Keratinocyte (primary cell): ENCODE results near the gene HSPG2. TPM values are rescaled to one million over a fixed set of nuclear protein-coding genes. Genes with fewer than 3 reads are reported as not detected.

ENCODE experiments used
- DNase-seq: peaks from one replicate; pipeline ENCODE4 v3.0.0-alpha.2; 2011; ENCODE audit warnings: low read depth, missing footprints, low spot score
- FAIRE-seq: peaks from 2 replicates; lab custom pipeline; 2011; peaks lifted over from hg19 to GRCh38; lab: Jason Lieb, UNC
- H2AFZ ChIP-seq: 2 replicates; pipeline ENCODE4 v1.6.0; 2012; ENCODE audit warnings: low read length, control low read depth, inconsistent platforms; ENCODE audit not compliant: control insufficient read depth
- H3K27ac ChIP-seq: 2 replicates; pipeline ENCODE4 v1.5.1; 2011; ENCODE audit warnings: low read length; ENCODE audit not compliant: control insufficient read depth, insufficient read depth
- H3K27me3 ChIP-seq: 3 replicates; pipeline ENCODE4 v1.6.0; 2011; ENCODE audit warnings: low read length; ENCODE audit not compliant: control insufficient read depth, insufficient read depth; ENCODE audit errors: extremely low read depth
- H3K36me3 ChIP-seq, 2 experiments: 2 replicates in 1 of 2; 3 replicates in 1 of 2; pipeline ENCODE4 v1.5.1; 2011; ENCODE audit warnings: low read length in 2 of 2, mild to moderate bottlenecking in 1 of 2; ENCODE audit not compliant: control insufficient read depth in 2 of 2, insufficient read depth in 2 of 2; ENCODE audit errors: extremely low read depth in 1 of 2
- H3K4me1 ChIP-seq: 3 replicates; pipeline ENCODE4 v1.5.1; 2011; ENCODE audit warnings: low read length; ENCODE audit not compliant: control insufficient read depth, insufficient read depth; ENCODE audit errors: extremely low read depth
- H3K4me2 ChIP-seq: 3 replicates; pipeline ENCODE4 v1.6.0; 2011; ENCODE audit warnings: low read depth, low read length; ENCODE audit not compliant: control insufficient read depth, insufficient read depth; ENCODE audit errors: extremely low read depth
- H3K4me3 ChIP-seq, 3 experiments: fragments of 200-600 bp in 1 of 3; sonication (generic) in 1 of 3; 2 replicates in 2 of 3; 3 replicates in 1 of 3; pipeline ENCODE4 v1.5.1; 2011 to 2016; ENCODE audit warnings: low read length in 3 of 3, mild to moderate bottlenecking in 3 of 3, control low read depth in 2 of 3, inconsistent platforms in 1 of 3, low read depth in 1 of 3, mixed read lengths in 1 of 3, mixed run types in 1 of 3, moderate library complexity in 1 of 3; ENCODE audit not compliant: control insufficient read depth in 2 of 3, insufficient read depth in 2 of 3; ENCODE audit errors: extremely low read depth in 1 of 3
- H3K79me2 ChIP-seq: 2 replicates; pipeline ENCODE4 v1.6.0; 2012; ENCODE audit warnings: low read length; ENCODE audit not compliant: control insufficient read depth, insufficient read depth
- H3K9ac ChIP-seq: 3 replicates; pipeline ENCODE4 v1.6.0; 2011; ENCODE audit warnings: low read length; ENCODE audit not compliant: control insufficient read depth, insufficient read depth; ENCODE audit errors: extremely low read depth
- H3K9me1 ChIP-seq: 3 replicates; pipeline ENCODE4 v1.6.0; 2011; ENCODE audit warnings: low read length; ENCODE audit not compliant: control insufficient read depth, insufficient read depth; ENCODE audit errors: extremely low read depth
- H3K9me3 ChIP-seq: 2 replicates; pipeline ENCODE4 v1.5.1; 2012; ENCODE audit warnings: low read depth, low read length; ENCODE audit not compliant: control insufficient read depth
- H4K20me1 ChIP-seq: 3 replicates; pipeline ENCODE4 v1.6.0; 2011; ENCODE audit warnings: low read length; ENCODE audit not compliant: control insufficient read depth, insufficient read depth; ENCODE audit errors: extremely low read depth
- CTCF ChIP-seq, 3 experiments: IDR thresholded peaks in 1 of 3; conservative IDR thresholded peaks in 1 of 3; optimal IDR thresholded peaks in 1 of 3; 2 replicates in 2 of 3; 3 replicates in 1 of 3; pipeline versions ENCODE3 to v1.5.1; 2011; ENCODE audit warnings: low read length in 3 of 3, mild to moderate bottlenecking in 3 of 3, moderate library complexity in 2 of 3, control low read depth in 1 of 3, inconsistent platforms in 1 of 3; ENCODE audit not compliant: insufficient read depth in 2 of 3; ENCODE audit errors: extremely low read depth in 1 of 3
- EZH2 ChIP-seq: IDR thresholded peaks from one replicate; pipeline ENCODE4 v1.6.1; 2012; ENCODE audit warnings: inconsistent platforms, mild to moderate bottlenecking, low read length, moderate library complexity
- dilution Hi-C: fragments of 300-500 bp; cut with MboI; formaldehyde crosslinking; loops from one replicate; pipeline ENCODE4 v1.7.0; 2020; ENCODE audit warnings: low sequenced_read_pairs; ENCODE audit not compliant: extremely low pct_ligation_motif_present
- polyA plus RNA-seq, 5 experiments: library from polyadenylated mRNA; depleted of rRNA in 3 of 5; stranded (reverse) in 3 of 5; stranded (forward) in 1 of 5; unstranded in 1 of 5; fragments of >200 nt; gene quantifications; 1 replicate in 1 of 5; 2 replicates in 3 of 5; 3 replicates in 1 of 5; pipeline versions ENCODE4 v1.2.1 to v1.2.3, GENCODE V29; 2011 to 2012; ENCODE audit warnings: missing spikeins in 2 of 5, low read depth in 1 of 5, low replicate concordance in 1 of 5

Gene HSPG2
- polyA plus RNA-seq, 1 donor (not counting 4 experiments of a cell fraction or from before 2014, with no cell fraction given) = 9.0 TPM

- peaks cover 2% of the 10 kb centered on the region for H3K9me1 ChIP-seq
- H3K9me3 ChIP-seq = no peaks in the 10 kb centered on the region
- H3K79me2 ChIP-seq = no peaks in the 10 kb centered on the region
- no peak overlapping the region for H2AFZ ChIP-seq
- FAIRE-seq = no peak
- H3K27ac ChIP-seq = no peak overlapping the region
- no peak for DNase-seq
- no peaks in the 10 kb centered on the region for H3K27me3 ChIP-seq
- no peaks in the 10 kb centered on the region for H4K20me1 ChIP-seq
- TF ChIP-seq CTCF (optimal IDR thresholded peaks at IDR 0.05 in 1 of 3, IDR thresholded peaks at IDR 0.05 in 1 of 3, conservative IDR thresholded peaks at IDR 0.05 in 1 of 3; ENCODE audit: extremely low read depth in 1 of 3, insufficient read depth in 2 of 3, low read length in 3 of 3) (no peak), EZH2 (no peak)
- dilution Hi-C loops = no loop called here
- H3K9ac ChIP-seq = no peak overlapping the region
- H3K4me2 ChIP-seq = no peak overlapping the region
- no peak overlapping the region for H3K4me3 ChIP-seq
- peaks cover 27 to 49% of the 10 kb centered on the region in 2 experiments for H3K36me3 ChIP-seq
- peaks cover 14% of the 10 kb centered on the region for H3K4me1 ChIP-seq
Measured at GRCh38 chr1:21872445-21873079, 64.5 kb downstream of the HSPG2 start.

- dilution Hi-C loops = no loop called here
- Histone ChIP-seq H3K4me3 (no peak overlapping the region), H2AFZ (no peak overlapping the region), H3K27ac (no peak overlapping the region), H3K36me3 (peaks cover 27 to 47% of the 10 kb centered on the region in 2 experiments), H4K20me1 (no peaks in the 10 kb centered on the region), H3K4me2 (no peak overlapping the region), H3K27me3 (no peaks in the 10 kb centered on the region), H3K79me2 (no peaks in the 10 kb centered on the region), H3K9me1 (peaks cover 2% of the 10 kb centered on the region), H3K4me1 (peaks cover 14% of the 10 kb centered on the region), H3K9ac (no peak overlapping the region), H3K9me3 (no peaks in the 10 kb centered on the region)
- TF ChIP-seq EZH2 = no peak
- no peak for TF ChIP-seq CTCF (optimal IDR thresholded peaks at IDR 0.05 in 1 of 3, IDR thresholded peaks at IDR 0.05 in 1 of 3, conservative IDR thresholded peaks at IDR 0.05 in 1 of 3; ENCODE audit: extremely low read depth in 1 of 3, insufficient read depth in 2 of 3, low read length in 3 of 3)
- no peak for DNase-seq
- FAIRE-seq = no peak
Measured at GRCh38 chr1:21871943-21872342, 65.2 kb downstream of the HSPG2 start.
